ENCODE results near the gene RSU1.

GRCh38 chr10:16769331-16769730 lies 47.9 kb downstream of the RSU1 start:
- TF ChIP-seq EZH2 (IDR thresholded peaks at IDR 0.05; ENCODE audit: borderline replicate concordance, low read depth, low read length, severe bottlenecking) = no peak
- TF ChIP-seq POLR2AphosphoS5 (IDR thresholded peaks at IDR 0.05; ENCODE audit: insufficient read depth, low read depth, low read length) = no peak
